RWPE2 (cell line): ENCODE data around the gene GAB2.

Experiments
- ATAC-seq: fragments of 200-7000 bp; cut with Tn5 transposase; 3 replicates; pipeline ENCODE4 v1.9.1; 2021; ENCODE audit warnings: low read depth
- DNase-seq: peaks from one replicate; pipeline ENCODE4 v3.0.0-alpha.2; 2020; ENCODE audit warnings: low spot score
- H3K27ac ChIP-seq: fragments of 450-650 bp; 2 replicates; pipeline ENCODE4 v1.5.1; 2017; ENCODE audit warnings: mild to moderate bottlenecking; ENCODE audit not compliant: poor library complexity, severe bottlenecking
- H3K27me3 ChIP-seq: fragments of 250-450 bp; sonication (Bioruptor Pico); 2 replicates; pipeline ENCODE4 v1.5.1; 2021; ENCODE audit warnings: mild to moderate bottlenecking, moderate library complexity; ENCODE audit not compliant: insufficient read depth, poor library complexity, severe bottlenecking
- H3K36me3 ChIP-seq: fragments of 250-450 bp; sonication (Bioruptor Pico); 2 replicates; pipeline ENCODE4 v1.5.1; 2020; ENCODE audit warnings: low read depth, mild to moderate bottlenecking, moderate library complexity
- H3K4me1 ChIP-seq: fragments of 250-450 bp; sonication (Bioruptor Pico); 2 replicates; pipeline ENCODE4 v1.5.1; 2021; ENCODE audit warnings: mild to moderate bottlenecking, moderate library complexity; ENCODE audit not compliant: insufficient read depth, poor library complexity, severe bottlenecking
- H3K4me3 ChIP-seq: fragments of 250-450 bp; sonication (Bioruptor Pico); 2 replicates; pipeline ENCODE4 v1.5.1; 2021; ENCODE audit warnings: mild to moderate bottlenecking, moderate library complexity; ENCODE audit not compliant: severe bottlenecking
- H3K9me3 ChIP-seq: fragments of 250-450 bp; sonication (Bioruptor Pico); 2 replicates; pipeline ENCODE4 v1.5.1; 2021; ENCODE audit warnings: mild to moderate bottlenecking, moderate library complexity; ENCODE audit not compliant: severe bottlenecking
- TF ChIP-seq, protein P1 (sequence below): fragments of 450-650 bp; IDR thresholded peaks from one replicate; pipeline ENCODE4 v1.5.1; 2017; ENCODE audit warnings: mild to moderate bottlenecking, moderate library complexity; ENCODE audit not compliant: poor library complexity, severe bottlenecking

Gene GAB2

GRCh38 chr11:78197816-78198215, 219.8 kb downstream of the GAB2 start:
- Histone ChIP-seq H3K36me3 (peaks cover 11% of the 10 kb centered on the region; the same call in 1 of the 2 replicates), H3K9me3 (no peaks in the 10 kb centered on the region), H3K27me3 (no peaks in the 10 kb centered on the region), H3K27ac (no peak overlapping the region), H3K4me1 (no peaks in the 10 kb centered on the region), H3K4me3 (no peak overlapping the region)
- no peak for ATAC-seq
- TF ChIP-seq, protein P1, sequence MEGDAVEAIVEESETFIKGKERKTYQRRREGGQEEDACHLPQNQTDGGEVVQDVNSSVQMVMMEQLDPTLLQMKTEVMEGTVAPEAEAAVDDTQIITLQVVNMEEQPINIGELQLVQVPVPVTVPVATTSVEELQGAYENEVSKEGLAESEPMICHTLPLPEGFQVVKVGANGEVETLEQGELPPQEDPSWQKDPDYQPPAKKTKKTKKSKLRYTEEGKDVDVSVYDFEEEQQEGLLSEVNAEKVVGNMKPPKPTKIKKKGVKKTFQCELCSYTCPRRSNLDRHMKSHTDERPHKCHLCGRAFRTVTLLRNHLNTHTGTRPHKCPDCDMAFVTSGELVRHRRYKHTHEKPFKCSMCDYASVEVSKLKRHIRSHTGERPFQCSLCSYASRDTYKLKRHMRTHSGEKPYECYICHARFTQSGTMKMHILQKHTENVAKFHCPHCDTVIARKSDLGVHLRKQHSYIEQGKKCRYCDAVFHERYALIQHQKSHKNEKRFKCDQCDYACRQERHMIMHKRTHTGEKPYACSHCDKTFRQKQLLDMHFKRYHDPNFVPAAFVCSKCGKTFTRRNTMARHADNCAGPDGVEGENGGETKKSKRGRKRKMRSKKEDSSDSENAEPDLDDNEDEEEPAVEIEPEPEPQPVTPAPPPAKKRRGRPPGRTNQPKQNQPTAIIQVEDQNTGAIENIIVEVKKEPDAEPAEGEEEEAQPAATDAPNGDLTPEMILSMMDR, result no peak
- no peak for DNase-seq

DNA sequence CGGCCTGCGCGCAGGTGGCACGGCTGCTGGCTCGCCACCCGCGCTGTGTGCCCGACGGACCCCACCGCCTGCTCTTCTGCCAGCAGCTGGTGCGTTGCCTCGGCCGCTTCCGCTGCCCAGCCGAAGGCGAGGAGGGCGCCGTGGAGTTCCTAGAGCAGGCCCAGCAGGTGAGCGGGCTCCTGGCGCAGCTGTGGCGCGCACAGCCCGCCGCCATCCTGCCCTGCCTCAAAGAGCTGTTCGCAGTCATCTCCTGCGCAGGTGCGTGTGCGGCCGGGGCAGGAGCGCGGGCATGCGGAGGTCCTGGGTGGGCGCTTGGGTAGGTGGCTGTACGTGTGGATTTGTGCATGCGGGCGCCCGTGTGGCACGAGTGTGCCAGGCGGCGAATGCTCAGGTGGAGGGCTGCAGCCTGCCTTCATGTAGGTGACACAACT, 220.9 kb downstream of the GAB2 start:
- DNase-seq (no peak), ATAC-seq (no peak)
- Histone ChIP-seq H3K27ac (no peak overlapping the region), H3K4me3 (no peak overlapping the region), H3K27me3 (no peaks in the 10 kb centered on the region), H3K4me1 (no peaks in the 10 kb centered on the region), H3K36me3 (peaks cover 11% of the 10 kb centered on the region; the same call in 1 of the 2 replicates), H3K9me3 (no peaks in the 10 kb centered on the region)
- TF ChIP-seq, protein P1, result no peak

GRCh38 chr11:78195917-78196560, 221.6 kb downstream of the GAB2 start:
- TF ChIP-seq, protein P1, result no peak
- Histone ChIP-seq H3K27me3 (no peaks in the 10 kb centered on the region), H3K27ac (no peak overlapping the region), H3K9me3 (no peaks in the 10 kb centered on the region), H3K36me3 (peaks cover 9% of the 10 kb centered on the region; the same call in 1 of the 2 replicates), H3K4me3 (no peak overlapping the region), H3K4me1 (no peaks in the 10 kb centered on the region)
- DNase-seq, result peak; percentile 48
- ATAC-seq, result no peak

DNA sequence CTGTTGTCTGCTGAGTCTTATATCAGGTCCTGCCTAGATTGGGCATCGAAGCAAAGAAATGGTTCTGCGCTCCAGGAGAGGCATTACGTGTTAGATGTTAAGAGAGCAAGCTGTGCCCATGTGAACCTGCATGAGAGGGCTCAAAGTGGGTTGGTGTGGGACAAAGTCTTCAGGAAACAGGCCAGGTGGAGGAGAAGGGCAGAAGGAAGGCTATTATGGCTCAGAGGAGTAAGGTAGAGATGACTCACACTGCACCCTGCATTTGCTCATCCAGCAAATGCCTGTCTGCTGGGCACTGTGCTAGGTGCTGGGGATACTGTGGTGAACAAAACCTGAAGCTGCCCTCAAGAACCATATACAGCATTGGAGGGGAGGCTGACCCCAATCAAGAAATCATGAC, 223.1 kb downstream of the GAB2 start:
- H3K4me1 ChIP-seq, result no peaks in the 10 kb centered on the region
- peak; percentile 74 for ATAC-seq
- H3K4me3 ChIP-seq, result no peak overlapping the region
- no peak overlapping the region for H3K27ac ChIP-seq
- DNase-seq, result no peak
- TF ChIP-seq, protein P1, result no peak
- peaks cover 4% of the 10 kb centered on the region; the same call in 1 of the 2 replicates for H3K36me3 ChIP-seq
- no peaks in the 10 kb centered on the region for H3K27me3 ChIP-seq
- no peaks in the 10 kb centered on the region for H3K9me3 ChIP-seq

DNA sequence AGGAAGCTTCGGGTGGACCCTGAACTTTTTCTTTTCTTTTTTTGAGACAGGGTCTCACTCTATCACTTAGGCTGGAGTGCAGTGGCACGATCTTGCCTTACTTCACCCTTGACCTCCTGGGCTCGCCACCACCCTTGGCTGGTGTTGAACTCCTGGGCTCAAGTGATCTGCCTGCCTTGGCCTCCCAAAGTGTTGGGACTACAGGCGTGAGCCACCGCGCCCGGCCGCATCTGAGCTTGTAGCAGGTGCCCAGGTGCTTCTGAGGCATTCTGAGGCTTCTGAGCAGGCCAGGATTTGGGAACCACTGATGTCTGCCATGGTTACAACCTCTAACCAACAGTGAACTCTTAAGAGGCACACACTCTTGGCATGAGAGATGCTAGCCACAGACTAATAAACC, 223.8 kb downstream of the GAB2 start:
- ATAC-seq (no peak), DNase-seq (no peak)
- Histone ChIP-seq H3K4me1 (no peaks in the 10 kb centered on the region), H3K9me3 (no peaks in the 10 kb centered on the region), H3K36me3 (peaks cover 4% of the 10 kb centered on the region; the same call in 1 of the 2 replicates), H3K27me3 (no peaks in the 10 kb centered on the region), H3K27ac (no peak overlapping the region), H3K4me3 (no peak overlapping the region)
- TF ChIP-seq, protein P1, result no peak
